Activated T-cell treated with anti-CD3 and anti-CD28 coated beads for 24 hours (primary cell): ENCODE measurements around the gene ZNF300.
"Not testable (repeated sequence)": the region's sequence is repeated elsewhere in the genome, so short reads cannot be mapped to it uniquely, and the experiment has no call there.

Source experiments
- DNase-seq: peaks from one replicate; pipeline ENCODE4 v3.0.0-alpha.2; 2020; ENCODE audit warnings: low read depth

Gene ZNF300

GRCh38 chr5:150904479-150905311, at the start of gene ZNF300:
ZNF300 (minus strand) TSS chr5:150904980; CDS start chr5:150903155, 1,825 bp downstream.
- DNase-seq, result peak; percentile 18

GRCh38 chr5:150948539-150948938, 43.8 kb upstream of the ZNF300 start:
- DNase-seq, result no peak

- no peak for DNase-seq
These were observed 41.6 kb upstream of the ZNF300 start for GRCh38 chr5:150946351-150946905.

- no peak for DNase-seq
These were observed 41.2 kb upstream of the ZNF300 start for GRCh38 chr5:150945947-150946346.

- DNase-seq, result no peak
These were observed 40.7 kb upstream of the ZNF300 start for GRCh38 chr5:150945486-150945885.

- DNase-seq, result no peak
These were observed 26.7 kb upstream of the ZNF300 start for GRCh38 chr5:150931368-150931965.

GRCh38 chr5:150918613-150919012, 13.8 kb upstream of the ZNF300 start:
- DNase-seq, result no peak

- no peak for DNase-seq
These were observed 7.6 kb upstream of the ZNF300 start for GRCh38 chr5:150912312-150912814.

- DNase-seq, result no peak
These were observed 518 bp upstream of the ZNF300 start for GRCh38 chr5:150905312-150905683.

GRCh38 chr5:150901446-150901845, 3.3 kb downstream of the ZNF300 start:
- DNase-seq, result no peak

- DNase-seq, result no peak
These were observed 9.1 kb downstream of the ZNF300 start for GRCh38 chr5:150895431-150896428.

GRCh38 chr5:150879358-150879757, 25.4 kb downstream of the ZNF300 start:
- DNase-seq, result no peak

GRCh38 chr5:150862070-150862469, 42.7 kb downstream of the ZNF300 start:
- DNase-seq, result no peak

- no peak for DNase-seq
These were observed 44.4 kb downstream of the ZNF300 start for GRCh38 chr5:150860246-150860821.

- DNase-seq, result not testable (repeated sequence)
These were observed 48.1 kb downstream of the ZNF300 start for GRCh38 chr5:150856700-150857099.

- no peak for DNase-seq
These were observed 51.2 kb downstream of the ZNF300 start for GRCh38 chr5:150853561-150853960.

- no peak for DNase-seq
These were observed 53.7 kb downstream of the ZNF300 start for GRCh38 chr5:150851039-150851438.

- DNase-seq, result no peak
These were observed 56.5 kb downstream of the ZNF300 start for GRCh38 chr5:150848271-150848670.

- DNase-seq, result no peak
These were observed 57.5 kb downstream of the ZNF300 start for GRCh38 chr5:150847334-150847695.

GRCh38 chr5:150846654-150847333, 58.0 kb downstream of the ZNF300 start:
- DNase-seq, result peak; percentile 58

GRCh38 chr5:150846308-150846653, 58.5 kb downstream of the ZNF300 start, which contains the start of gene IRGM:
IRGM (plus strand) TSS chr5:150846521; CDS start chr5:150848124, 1,603 bp downstream.
- DNase-seq, result not testable (repeated sequence)
